ENCODE measurements around the gene ESF1. TPM values are rescaled to one million over a fixed set of nuclear protein-coding genes. Genes with fewer than 3 reads are reported as not detected.

ESF1 gene
- total and polyA plus RNA-seq, 10 of the 15 experiments (the other 5 are each of a cell fraction or from before 2014, with no cell fraction given) = 9.2 to 36.2 (median 18.4) TPM

DNA sequence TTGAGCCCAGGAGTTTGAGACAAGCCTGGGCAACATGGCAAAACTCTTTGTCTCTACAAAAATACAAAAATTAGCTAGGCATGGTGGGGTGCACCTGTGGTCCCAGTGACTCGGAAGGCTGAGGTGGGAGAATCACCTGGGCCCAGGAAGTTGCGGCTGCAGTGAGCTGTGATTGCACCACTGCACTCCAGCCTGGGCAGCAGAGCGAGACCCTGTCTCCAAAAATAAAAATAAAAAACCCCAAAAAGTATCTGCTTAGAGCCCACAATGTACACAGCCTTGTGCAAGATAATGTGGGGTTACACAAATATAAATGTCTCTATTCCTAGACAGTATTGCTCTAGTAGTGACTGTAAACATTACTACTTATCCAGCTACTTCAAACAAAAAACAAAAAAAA lies 5.9 kb downstream of the ESF1 start (continued):
- TF ChIP-seq RBBP5 (conservative IDR thresholded peaks at IDR 0.05) (no peak), CBX3 (IDR thresholded peaks at IDR 0.05; ENCODE audit: borderline replicate concordance, low read depth) (no peak), POU2F2 (IDR thresholded peaks at IDR 0.05; ENCODE audit: borderline replicate concordance, low read depth, low read length) (no peak), CBX5 (IDR thresholded peaks at IDR 0.05; ENCODE audit: low read depth) (no peak), FOXK2 (IDR thresholded peaks at IDR 0.05) (no peak)
- TF ChIP-seq, protein P1, sequence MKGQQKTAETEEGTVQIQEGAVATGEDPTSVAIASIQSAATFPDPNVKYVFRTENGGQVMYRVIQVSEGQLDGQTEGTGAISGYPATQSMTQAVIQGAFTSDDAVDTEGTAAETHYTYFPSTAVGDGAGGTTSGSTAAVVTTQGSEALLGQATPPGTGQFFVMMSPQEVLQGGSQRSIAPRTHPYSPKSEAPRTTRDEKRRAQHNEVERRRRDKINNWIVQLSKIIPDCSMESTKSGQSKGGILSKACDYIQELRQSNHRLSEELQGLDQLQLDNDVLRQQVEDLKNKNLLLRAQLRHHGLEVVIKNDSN (IDR thresholded peaks at IDR 0.05; ENCODE audit: borderline replicate concordance, extremely low read length, insufficient read depth, low read depth, low read length) = no peak
- TF ChIP-seq, protein P2, sequence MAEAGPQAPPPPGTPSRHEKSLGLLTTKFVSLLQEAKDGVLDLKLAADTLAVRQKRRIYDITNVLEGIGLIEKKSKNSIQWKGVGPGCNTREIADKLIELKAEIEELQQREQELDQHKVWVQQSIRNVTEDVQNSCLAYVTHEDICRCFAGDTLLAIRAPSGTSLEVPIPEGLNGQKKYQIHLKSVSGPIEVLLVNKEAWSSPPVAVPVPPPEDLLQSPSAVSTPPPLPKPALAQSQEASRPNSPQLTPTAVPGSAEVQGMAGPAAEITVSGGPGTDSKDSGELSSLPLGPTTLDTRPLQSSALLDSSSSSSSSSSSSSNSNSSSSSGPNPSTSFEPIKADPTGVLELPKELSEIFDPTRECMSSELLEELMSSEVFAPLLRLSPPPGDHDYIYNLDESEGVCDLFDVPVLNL (IDR thresholded peaks at IDR 0.05; ENCODE audit: low read depth, low read length) = no peak

DNA sequence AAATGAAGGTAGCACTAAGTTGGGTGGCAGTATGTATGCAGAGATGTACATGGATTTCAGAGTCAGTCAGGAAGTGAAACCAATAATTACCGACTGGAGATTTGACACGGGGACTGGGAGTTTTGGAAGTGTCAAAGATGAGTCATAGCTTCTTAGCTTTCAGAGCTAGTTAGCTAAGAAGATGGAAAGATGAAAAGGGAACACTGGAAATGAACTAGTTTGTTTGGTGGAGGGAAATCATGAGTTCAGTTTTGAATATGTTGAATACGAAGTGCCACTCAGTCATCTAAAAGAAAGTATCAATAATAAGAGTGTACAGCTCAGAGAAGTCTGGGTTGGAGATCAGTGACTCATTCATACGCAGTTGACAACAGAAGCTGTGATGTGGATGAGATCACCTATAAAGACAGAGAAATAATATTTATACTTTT lies 7.5 kb downstream of the ESF1 start:
- BruUV-seq (replicated peaks) = no TSS peak
- ATAC-seq = peak; percentile 57
- H3K36me3 ChIP-seq (ENCODE audit: control insufficient read depth in 2 of 2, insufficient read depth in 2 of 2, low read length in 1 of 2) = peaks cover 0 to 5% of the 10 kb centered on the region in 2 experiments; a peak in 1 of 4 replicates
- no peaks in the 10 kb centered on the region for H4K20me1 ChIP-seq (ENCODE audit: control insufficient read depth, insufficient read depth)
- FAIRE-seq = no peak
- peaks cover 13% of the 10 kb centered on the region; the same call in 1 of the 2 replicates for H3K4me1 ChIP-seq (ENCODE audit: control insufficient read depth, insufficient read depth, low read length)
- WGBS (ENCODE audit: insufficient coverage, insufficient replicate concordance, low lambda C conversion rate, missing lambda C conversion rate) = 19% methylated on average over 4 of the region's 4 CpGs
- H3K4me3 ChIP-seq = no peak overlapping the region
- H3K4me2 ChIP-seq (ENCODE audit: control insufficient read depth, insufficient read depth) = peak overlapping the region; percentile 55; the same call in 1 of the 2 replicates
- no peak for DNase-seq (ENCODE audit: low read depth, low spot score)
- CTCF ChIA-PET = interaction anchor here (1.0 to 4.3 kb wide), 13 partner anchors 8 to 657 kb away, joined by 3 to 33 read pairs (median 4); partner anchors contain the start of gene NDUFAF5
- in situ Hi-C loops (cut with MboI) (loop anchor here (5.0 to 25.0 kb wide), 2 partner anchors 315 to 660 kb away; no protein-coding TSS in a partner anchor), intact Hi-C loops (cut with micrococcal nuclease; ENCODE audit: unreplicated experiment) (loop anchor here (5.0 kb wide), 1 partner anchor 660 kb away; no protein-coding TSS in a partner anchor)
- SMC1A ChIA-PET (ENCODE audit: uncharacterized antibody, unreplicated experiment) = interaction anchor here (0.8 to 4.9 kb wide), 12 partner anchors 8 to 562 kb away, joined by 3 to 34 read pairs (median 5); partner anchors contain the start of genes ESF1 and NDUFAF5
- TF ChIP-seq EED (IDR thresholded peaks at IDR 0.05; ENCODE audit: low read depth) (peak; percentile 85), JUNB (IDR thresholded peaks at IDR 0.05) (peak; percentile 34; the same call in 1 of the 2 replicates), SPI1 (IDR thresholded peaks at IDR 0.05; ENCODE audit: borderline replicate concordance, insufficient read depth, low read depth, low read length) (peak; percentile 46; the same call in 1 of the 2 replicates), NFIC (IDR thresholded peaks at IDR 0.05; ENCODE audit: low read depth, low read length) (peak; percentile 33; the same call in 1 of the 2 replicates), NFXL1 (IDR thresholded peaks at IDR 0.05; ENCODE audit: borderline replicate concordance) (no peak), NBN (IDR thresholded peaks at IDR 0.05) (no peak), IKZF2 (IDR thresholded peaks at IDR 0.05) (peak; percentile 77 to 78)
- TF ChIP-seq, protein P3, sequence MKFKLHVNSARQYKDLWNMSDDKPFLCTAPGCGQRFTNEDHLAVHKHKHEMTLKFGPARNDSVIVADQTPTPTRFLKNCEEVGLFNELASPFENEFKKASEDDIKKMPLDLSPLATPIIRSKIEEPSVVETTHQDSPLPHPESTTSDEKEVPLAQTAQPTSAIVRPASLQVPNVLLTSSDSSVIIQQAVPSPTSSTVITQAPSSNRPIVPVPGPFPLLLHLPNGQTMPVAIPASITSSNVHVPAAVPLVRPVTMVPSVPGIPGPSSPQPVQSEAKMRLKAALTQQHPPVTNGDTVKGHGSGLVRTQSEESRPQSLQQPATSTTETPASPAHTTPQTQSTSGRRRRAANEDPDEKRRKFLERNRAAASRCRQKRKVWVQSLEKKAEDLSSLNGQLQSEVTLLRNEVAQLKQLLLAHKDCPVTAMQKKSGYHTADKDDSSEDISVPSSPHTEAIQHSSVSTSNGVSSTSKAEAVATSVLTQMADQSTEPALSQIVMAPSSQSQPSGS (IDR thresholded peaks at IDR 0.05; ENCODE audit: low read length) = peak; percentile 18; the same call in 1 of the 2 replicates
- POLR2A ChIA-PET = interaction anchor here (0.7 to 1.1 kb wide), 2 partner anchors 11 to 48 kb away, joined by 3 to 4 read pairs; no protein-coding TSS in a partner anchor
- no peak overlapping the region for H2AFZ ChIP-seq (ENCODE audit: control insufficient read depth, low read depth, low read length)
- no peaks in the 10 kb centered on the region; the same call in 2 of the 3 replicates for H3K9me3 ChIP-seq (replicated peaks; ENCODE audit: control insufficient read depth, insufficient read depth, low read length)
- no peaks in the 10 kb centered on the region for H3K27me3 ChIP-seq (replicated peaks in 1 of 2; ENCODE audit: control insufficient read depth in 2 of 2, insufficient read depth in 2 of 2, low read length in 1 of 2)
- H3K9ac ChIP-seq (ENCODE audit: control insufficient read depth, insufficient read depth, low read length) = no peak overlapping the region
- H3K79me2 ChIP-seq (ENCODE audit: control insufficient read depth, insufficient read depth, low read length) = peaks cover 2% of the 10 kb centered on the region
- RAD21 ChIA-PET (ENCODE audit: unreplicated experiment) = interaction anchor here (1.0 kb wide), 1 partner anchor 11 kb away, joined by 3 read pairs; no protein-coding TSS in a partner anchor
- H3K27ac ChIP-seq (ENCODE audit: control insufficient read depth, insufficient read depth) = peak overlapping the region; percentile 15; the same call in 1 of the 2 replicates

Data from GM12878 (cell line).